ENCODE data around the gene ATP9A. TPM values are rescaled to one million over a fixed set of nuclear protein-coding genes. Genes with fewer than 3 reads are reported as not detected.
"Not testable (repeated sequence)": the region's sequence is repeated elsewhere in the genome, so short reads cannot be mapped to it uniquely, and the experiment has no call there.

Gene ATP9A
- total RNA-seq, 1 experiment from 2014 or later, result 18.6 TPM

- Histone ChIP-seq H4K20me1 (ENCODE audit: insufficient read depth) (no peaks in the 10 kb centered on the region), H2AFZ (no peak overlapping the region), H3K36me3 (ENCODE audit: low read depth) (no peaks in the 10 kb centered on the region), H3K4me2 (no peak overlapping the region), H3K9me3 (ENCODE audit: insufficient read depth, low read depth) (no peaks in the 10 kb centered on the region), H3F3A (ENCODE audit: insufficient read depth, low read depth) (peaks cover 21% of the 10 kb centered on the region), H3K79me2 (ENCODE audit: low read depth) (no peaks in the 10 kb centered on the region), H3K4me1 (replicated peaks; ENCODE audit: insufficient read depth) (peaks cover 23% of the 10 kb centered on the region), H3K4me3 (no peak overlapping the region), H3K9me2 (ENCODE audit: insufficient read depth) (no peaks in the 10 kb centered on the region), H3K27ac (no peak overlapping the region), H3K27me3 (ENCODE audit: insufficient read depth, low read depth) (no peaks in the 10 kb centered on the region)
- intact Hi-C loops (cut with micrococcal nuclease; ENCODE audit: unreplicated experiment), result no loop called here
- POLR2A ChIA-PET (ENCODE audit: unreplicated experiment), result no interaction called here
- TF ChIP-seq CTCF (conservative IDR thresholded peaks at IDR 0.05) (no peak), EZH2 (IDR thresholded peaks at IDR 0.05; ENCODE audit: low read depth) (no peak)
- DNase-seq, result no peak
- CTCF ChIA-PET, result interaction anchor here (0.7 kb wide), 1 partner anchor 287 kb away, joined by 3 read pairs; no protein-coding TSS in a partner anchor
- no TSS peak for BruUV-seq (replicated peaks)
These were observed 39.5 kb downstream of the ATP9A start for GRCh38 chr20:51728737-51729136.

GRCh38 chr20:51727872-51728271, 40.3 kb downstream of the ATP9A start:
- Histone ChIP-seq H3K79me2 (ENCODE audit: low read depth) (no peaks in the 10 kb centered on the region), H2AFZ (no peak overlapping the region), H3K4me2 (no peak overlapping the region), H3K36me3 (ENCODE audit: low read depth) (no peaks in the 10 kb centered on the region), H3K4me3 (no peak overlapping the region), H3K4me1 (replicated peaks; ENCODE audit: insufficient read depth) (peaks cover 23% of the 10 kb centered on the region), H3K9me2 (ENCODE audit: insufficient read depth) (no peaks in the 10 kb centered on the region), H3K27ac (no peak overlapping the region), H4K20me1 (ENCODE audit: insufficient read depth) (no peaks in the 10 kb centered on the region), H3K9me3 (ENCODE audit: insufficient read depth, low read depth) (no peaks in the 10 kb centered on the region), H3F3A (ENCODE audit: insufficient read depth, low read depth) (peaks cover 21% of the 10 kb centered on the region), H3K27me3 (ENCODE audit: insufficient read depth, low read depth) (no peaks in the 10 kb centered on the region)
- DNase-seq, result no peak
- POLR2A ChIA-PET (ENCODE audit: unreplicated experiment), result no interaction called here
- TF ChIP-seq EZH2 (IDR thresholded peaks at IDR 0.05; ENCODE audit: low read depth) (no peak), CTCF (conservative IDR thresholded peaks at IDR 0.05) (no peak)
- intact Hi-C loops (cut with micrococcal nuclease; ENCODE audit: unreplicated experiment), result no loop called here
- CTCF ChIA-PET, result interaction anchor here (0.5 kb wide), 1 partner anchor 1049 kb away, joined by 3 read pairs; no protein-coding TSS in a partner anchor
- no TSS peak for BruUV-seq (replicated peaks)

GRCh38 chr20:51725584-51726176, 42.5 kb downstream of the ATP9A start:
- H3K9me2 ChIP-seq (ENCODE audit: insufficient read depth), result no peaks in the 10 kb centered on the region
- H3F3A ChIP-seq (ENCODE audit: insufficient read depth, low read depth), result peaks cover 21% of the 10 kb centered on the region
- peaks cover 28% of the 10 kb centered on the region for H3K4me1 ChIP-seq (replicated peaks; ENCODE audit: insufficient read depth)
- H3K27ac ChIP-seq, result peak overlapping the region; percentile 83
- intact Hi-C loops (cut with micrococcal nuclease; ENCODE audit: unreplicated experiment), result loop anchor here (2.0 kb wide), 1 partner anchor 41 kb away; no protein-coding TSS in a partner anchor
- H3K9me3 ChIP-seq (ENCODE audit: insufficient read depth, low read depth), result no peaks in the 10 kb centered on the region
- DNase-seq, result peak; percentile 41 to 97
- BruUV-seq (replicated peaks), result no TSS peak
- H2AFZ ChIP-seq, result 0 out of 2 replicates have a peak overlapping the region, but pooled peaks have one; percentile 53
- H4K20me1 ChIP-seq (ENCODE audit: insufficient read depth), result no peaks in the 10 kb centered on the region
- H3K4me2 ChIP-seq, result peak overlapping the region; percentile 50
- no peak for TF ChIP-seq EZH2 (IDR thresholded peaks at IDR 0.05; ENCODE audit: low read depth)
- TF ChIP-seq CTCF (conservative IDR thresholded peaks at IDR 0.05), result no peak
- no peaks in the 10 kb centered on the region for H3K79me2 ChIP-seq (ENCODE audit: low read depth)
- H3K36me3 ChIP-seq (ENCODE audit: low read depth), result no peaks in the 10 kb centered on the region
- H3K4me3 ChIP-seq, result no peak overlapping the region
- POLR2A ChIA-PET (ENCODE audit: unreplicated experiment), result interaction anchor here (0.5 kb wide), 1 partner anchor 17 kb away, joined by 9 read pairs; no protein-coding TSS in a partner anchor
- no peaks in the 10 kb centered on the region for H3K27me3 ChIP-seq (ENCODE audit: insufficient read depth, low read depth)
- CTCF ChIA-PET, result interaction anchor here (0.6 to 0.9 kb wide), 3 partner anchors 32 to 240 kb away, joined by 3 to 6 read pairs (median 4); no protein-coding TSS in a partner anchor

- DNase-seq; H3K9me3 ChIP-seq (ENCODE audit: insufficient read depth, low read depth); H3K36me3 ChIP-seq (ENCODE audit: low read depth); H2AFZ ChIP-seq; H3K4me2 ChIP-seq; H3K27me3 ChIP-seq (ENCODE audit: insufficient read depth, low read depth); H3K4me3 ChIP-seq; H4K20me1 ChIP-seq (ENCODE audit: insufficient read depth); H3K27ac ChIP-seq; intact Hi-C loops (cut with micrococcal nuclease; ENCODE audit: unreplicated experiment); BruUV-seq (replicated peaks); H3K79me2 ChIP-seq (ENCODE audit: low read depth); H3K9me2 ChIP-seq (ENCODE audit: insufficient read depth); POLR2A ChIA-PET (ENCODE audit: unreplicated experiment): not testable (repeated sequence)
- CTCF ChIA-PET, result interaction anchor here (0.6 to 0.7 kb wide), 2 partner anchors 22 to 77 kb away, joined by 3 read pairs; no protein-coding TSS in a partner anchor
- H3K4me1 ChIP-seq (replicated peaks; ENCODE audit: insufficient read depth), result peaks cover 28% of the 10 kb centered on the region
- H3F3A ChIP-seq (ENCODE audit: insufficient read depth, low read depth), result peaks cover 21% of the 10 kb centered on the region
These were observed 45.2 kb downstream of the ATP9A start for GRCh38 chr20:51723026-51723425.

- intact Hi-C loops (cut with micrococcal nuclease; ENCODE audit: unreplicated experiment); H3K27me3 ChIP-seq (ENCODE audit: insufficient read depth, low read depth); H3K27ac ChIP-seq; H3K4me2 ChIP-seq; POLR2A ChIA-PET (ENCODE audit: unreplicated experiment); H3K9me2 ChIP-seq (ENCODE audit: insufficient read depth); H3K4me3 ChIP-seq; H4K20me1 ChIP-seq (ENCODE audit: insufficient read depth); H3K36me3 ChIP-seq (ENCODE audit: low read depth); DNase-seq; H3K79me2 ChIP-seq (ENCODE audit: low read depth); BruUV-seq (replicated peaks); H2AFZ ChIP-seq; H3K9me3 ChIP-seq (ENCODE audit: insufficient read depth, low read depth): not testable (repeated sequence)
- H3K4me1 ChIP-seq (replicated peaks; ENCODE audit: insufficient read depth), result peaks cover 28% of the 10 kb centered on the region
- H3F3A ChIP-seq (ENCODE audit: insufficient read depth, low read depth), result peaks cover 21% of the 10 kb centered on the region
- CTCF ChIA-PET, result interaction anchor here (0.6 to 0.7 kb wide), 2 partner anchors 21 to 78 kb away, joined by 3 read pairs; no protein-coding TSS in a partner anchor
These were observed 45.9 kb downstream of the ATP9A start for GRCh38 chr20:51722246-51722645.
